ENCODE measurements around the gene DNAJC13. TPM values are rescaled to one million over a fixed set of nuclear protein-coding genes. Genes with fewer than 3 reads are reported as not detected.
A peak's percentile ranks its signal among the peaks of the same experiment; 100 is the strongest.

DNAJC13 gene
- total and polyA plus RNA-seq, 2 experiments from 2014 or later, result 14.3 to 34.6 TPM

- TF ChIP-seq, protein P1, sequence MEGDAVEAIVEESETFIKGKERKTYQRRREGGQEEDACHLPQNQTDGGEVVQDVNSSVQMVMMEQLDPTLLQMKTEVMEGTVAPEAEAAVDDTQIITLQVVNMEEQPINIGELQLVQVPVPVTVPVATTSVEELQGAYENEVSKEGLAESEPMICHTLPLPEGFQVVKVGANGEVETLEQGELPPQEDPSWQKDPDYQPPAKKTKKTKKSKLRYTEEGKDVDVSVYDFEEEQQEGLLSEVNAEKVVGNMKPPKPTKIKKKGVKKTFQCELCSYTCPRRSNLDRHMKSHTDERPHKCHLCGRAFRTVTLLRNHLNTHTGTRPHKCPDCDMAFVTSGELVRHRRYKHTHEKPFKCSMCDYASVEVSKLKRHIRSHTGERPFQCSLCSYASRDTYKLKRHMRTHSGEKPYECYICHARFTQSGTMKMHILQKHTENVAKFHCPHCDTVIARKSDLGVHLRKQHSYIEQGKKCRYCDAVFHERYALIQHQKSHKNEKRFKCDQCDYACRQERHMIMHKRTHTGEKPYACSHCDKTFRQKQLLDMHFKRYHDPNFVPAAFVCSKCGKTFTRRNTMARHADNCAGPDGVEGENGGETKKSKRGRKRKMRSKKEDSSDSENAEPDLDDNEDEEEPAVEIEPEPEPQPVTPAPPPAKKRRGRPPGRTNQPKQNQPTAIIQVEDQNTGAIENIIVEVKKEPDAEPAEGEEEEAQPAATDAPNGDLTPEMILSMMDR (IDR thresholded peaks at IDR 0.05; ENCODE audit: low read depth, low read length), result no peak
- Histone ChIP-seq H3K4me1 (ENCODE audit: low read depth) (peaks cover 4% of the 10 kb centered on the region), H3K27ac (no peak overlapping the region), H3K4me3 (no peak overlapping the region), H3K27me3 (no peaks in the 10 kb centered on the region), H3K36me3 (no peaks in the 10 kb centered on the region), H3K9me3 (ENCODE audit: low read depth) (no peaks in the 10 kb centered on the region)
- no peak for DNase-seq (ENCODE audit: low read depth in 1 of 2, low spot score in 1 of 2)
Observed at GRCh38 chr3:132569153-132569552, 151.9 kb downstream of the DNAJC13 start.

GRCh38 chr3:132569580-132569979 is 152.3 kb downstream of the DNAJC13 start:
- Histone ChIP-seq H3K9me3 (ENCODE audit: low read depth) (no peaks in the 10 kb centered on the region), H3K36me3 (no peaks in the 10 kb centered on the region), H3K4me1 (ENCODE audit: low read depth) (peaks cover 4% of the 10 kb centered on the region), H3K27me3 (no peaks in the 10 kb centered on the region), H3K4me3 (no peak overlapping the region), H3K27ac (no peak overlapping the region)
- TF ChIP-seq, protein P1 (IDR thresholded peaks at IDR 0.05; ENCODE audit: low read depth, low read length), result no peak
- DNase-seq (ENCODE audit: low read depth in 1 of 2, low spot score in 1 of 2), result no peak

DNA sequence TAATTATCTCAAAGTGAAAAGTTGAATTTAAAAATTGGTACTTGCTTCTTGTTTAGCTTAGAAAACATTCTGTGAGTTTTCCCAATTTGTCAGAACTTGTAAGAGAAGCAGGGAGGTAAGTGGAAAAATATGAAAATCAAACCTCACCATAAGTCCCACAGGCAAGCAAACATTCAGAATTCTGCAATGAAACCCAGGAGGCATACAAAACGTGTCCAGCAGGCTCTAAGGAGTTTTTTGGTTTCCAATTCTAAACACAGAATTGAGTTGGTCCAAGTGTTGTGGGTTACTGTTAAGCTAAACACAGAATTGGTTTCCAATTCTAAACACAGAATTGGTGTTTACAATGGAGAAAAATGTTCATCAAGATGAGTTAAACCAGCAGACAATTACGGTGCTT is 152.7 kb downstream of the DNAJC13 start:
- no peak overlapping the region for H3K4me3 ChIP-seq
- H3K4me1 ChIP-seq (ENCODE audit: low read depth), result peaks cover 4% of the 10 kb centered on the region
- H3K27ac ChIP-seq, result no peak overlapping the region
- TF ChIP-seq, protein P1 (IDR thresholded peaks at IDR 0.05; ENCODE audit: low read depth, low read length), result no peak
- no peaks in the 10 kb centered on the region for H3K9me3 ChIP-seq (ENCODE audit: low read depth)
- DNase-seq (ENCODE audit: low read depth in 1 of 2, low spot score in 1 of 2), result no peak
- no peaks in the 10 kb centered on the region for H3K36me3 ChIP-seq
- H3K27me3 ChIP-seq, result no peaks in the 10 kb centered on the region

DNA sequence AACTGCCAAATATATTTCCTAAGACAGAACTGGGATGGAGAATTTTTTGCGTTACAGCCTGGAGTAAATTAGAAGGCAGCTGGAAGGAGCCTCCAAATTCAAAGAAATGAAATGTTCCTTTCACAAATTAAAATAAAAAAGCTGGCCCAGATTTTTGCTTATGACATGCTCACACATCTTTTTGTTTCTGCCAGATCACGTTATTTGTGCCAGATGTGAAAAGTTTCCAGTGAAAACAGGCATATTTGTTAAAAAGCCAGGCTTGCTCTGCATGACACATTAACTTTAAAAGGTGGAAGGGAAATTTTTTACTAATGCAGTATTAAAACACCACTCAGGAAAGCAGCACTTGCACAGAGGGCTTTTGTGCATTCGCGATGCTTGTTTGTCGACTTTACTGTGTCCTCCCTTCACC is 156.5 kb downstream of the DNAJC13 start:
- Histone ChIP-seq H3K4me1 (ENCODE audit: low read depth) (no peaks in the 10 kb centered on the region), H3K4me3 (no peak overlapping the region), H3K27me3 (no peaks in the 10 kb centered on the region), H3K36me3 (peaks cover 8% of the 10 kb centered on the region), H3K27ac (no peak overlapping the region), H3K9me3 (ENCODE audit: low read depth) (no peaks in the 10 kb centered on the region)
- TF ChIP-seq, protein P1 (IDR thresholded peaks at IDR 0.05; ENCODE audit: low read depth, low read length), result no peak
- DNase-seq (ENCODE audit: low read depth in 1 of 2, low spot score in 1 of 2), result peak in 1 of 2 donors; percentile 9

- H3K9me3 ChIP-seq (ENCODE audit: low read depth), result no peaks in the 10 kb centered on the region
- TF ChIP-seq, protein P1 (IDR thresholded peaks at IDR 0.05; ENCODE audit: low read depth, low read length), result no peak
- H3K4me1 ChIP-seq (ENCODE audit: low read depth), result no peaks in the 10 kb centered on the region
- no peak for DNase-seq (ENCODE audit: low read depth in 1 of 2, low spot score in 1 of 2)
- no peaks in the 10 kb centered on the region for H3K27me3 ChIP-seq
- H3K27ac ChIP-seq, result no peak overlapping the region
- no peaks in the 10 kb centered on the region for H3K36me3 ChIP-seq
- H3K4me3 ChIP-seq, result no peak overlapping the region
Observed at GRCh38 chr3:132587401-132587800, 170.1 kb downstream of the DNAJC13 start.

Other genes starting within 250 kb of the DNAJC13 start
- 26.8 and 35.6 TPM in 2 replicates for gene ACP3, start 100.1 kb upstream of the DNAJC13 start, total RNA-seq
- gene ACP3, start 100.1 kb upstream of the DNAJC13 start, polyA plus RNA-seq, result 19.9 and 34.3 TPM in 2 replicates
- not detected in 2 replicates for gene ACKR4, start 179.8 kb downstream of the DNAJC13 start, total RNA-seq
- not detected in 2 replicates for gene ACKR4, start 179.8 kb downstream of the DNAJC13 start, polyA plus RNA-seq
- 39.6 and 40.1 TPM in 2 replicates for gene ACAD11, start 242.3 kb downstream of the DNAJC13 start, total RNA-seq
- gene ACAD11, start 242.3 kb downstream of the DNAJC13 start, polyA plus RNA-seq, result 31.7 and 40.8 TPM in 2 replicates
- 54.7 and 107 TPM in 2 replicates for gene UBA5, start 242.8 kb downstream of the DNAJC13 start, total RNA-seq
- gene UBA5, start 242.8 kb downstream of the DNAJC13 start, polyA plus RNA-seq, result 38.3 and 42.2 TPM in 2 replicates